Measurements from ENCODE around the gene ADAMTS19.

The ADAMTS19 gene

DNA sequence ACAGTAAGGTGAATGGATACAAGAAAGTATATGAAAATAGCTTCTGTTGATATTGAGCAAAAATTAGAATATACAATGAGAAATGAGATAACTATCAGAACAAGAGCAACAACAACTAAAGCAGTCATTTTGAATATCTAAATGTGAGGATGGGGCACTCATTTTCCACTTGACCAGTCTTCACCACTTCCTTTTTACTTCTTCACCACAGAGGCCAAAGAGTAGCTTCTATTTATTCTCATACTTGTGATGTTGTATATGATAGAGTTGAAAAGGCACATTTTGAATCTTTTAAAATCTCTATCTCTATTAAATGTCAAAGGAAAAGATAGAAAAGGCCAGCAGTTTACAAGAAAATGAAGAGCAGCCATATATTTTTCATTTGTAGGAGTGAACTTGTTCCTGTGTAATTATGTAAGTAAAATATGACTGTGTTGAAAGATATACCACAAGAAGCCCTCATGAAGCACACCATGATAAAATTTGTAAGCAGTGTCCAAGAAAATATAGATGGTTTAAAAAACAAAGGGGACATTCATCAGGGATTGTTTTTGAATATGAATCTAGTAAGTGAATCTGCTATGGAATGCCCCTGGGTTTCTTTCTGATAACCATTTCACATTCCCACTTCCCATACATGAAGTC, 39.2 kb downstream of the ADAMTS19 start:
- no peak overlapping the region for H3K27ac Mint-ChIP-seq
- H3K4me1 Mint-ChIP-seq (ENCODE audit: low read depth), result no peaks in the 10 kb centered on the region
- H3K27me3 Mint-ChIP-seq (ENCODE audit: low read depth), result no peaks in the 10 kb centered on the region
- DNase-seq (ENCODE audit: low spot score), result no peak
- H3K9me3 Mint-ChIP-seq, result no peaks in the 10 kb centered on the region
- H3K36me3 Mint-ChIP-seq (ENCODE audit: low read depth), result no peaks in the 10 kb centered on the region
- H3K4me3 Mint-ChIP-seq, result no peak overlapping the region

DNA sequence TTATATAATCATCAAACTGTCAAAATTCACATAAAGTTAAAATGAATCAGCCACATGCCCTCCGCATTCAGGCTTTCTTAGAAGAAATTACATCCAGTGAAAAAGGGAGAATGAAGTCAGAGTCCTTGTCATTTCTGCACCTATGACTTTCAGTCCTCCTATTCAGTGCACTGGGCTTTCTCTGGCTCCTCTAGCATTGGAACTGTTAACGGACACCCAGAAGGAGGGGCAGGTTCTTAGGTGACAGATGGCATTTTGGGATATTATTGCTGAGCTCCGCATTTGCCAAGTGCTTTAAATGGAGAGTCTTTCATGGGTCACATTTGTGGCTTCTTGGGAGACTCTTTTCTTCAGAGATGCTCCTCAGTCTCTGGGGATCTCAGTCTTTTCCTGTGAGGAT, 40.0 kb downstream of the ADAMTS19 start:
- H3K9me3 Mint-ChIP-seq, result no peaks in the 10 kb centered on the region
- no peaks in the 10 kb centered on the region for H3K4me1 Mint-ChIP-seq (ENCODE audit: low read depth)
- H3K27ac Mint-ChIP-seq, result no peak overlapping the region
- H3K27me3 Mint-ChIP-seq (ENCODE audit: low read depth), result no peaks in the 10 kb centered on the region
- DNase-seq (ENCODE audit: low spot score), result no peak
- H3K4me3 Mint-ChIP-seq, result no peak overlapping the region
- no peaks in the 10 kb centered on the region for H3K36me3 Mint-ChIP-seq (ENCODE audit: low read depth)

GRCh38 chr5:129506086-129506485, 46.0 kb downstream of the ADAMTS19 start:
- Mint-ChIP-seq H3K4me1 (ENCODE audit: low read depth) (no peaks in the 10 kb centered on the region), H3K27me3 (ENCODE audit: low read depth) (no peaks in the 10 kb centered on the region), H3K27ac (no peak overlapping the region), H3K36me3 (ENCODE audit: low read depth) (no peaks in the 10 kb centered on the region), H3K9me3 (no peaks in the 10 kb centered on the region), H3K4me3 (no peak overlapping the region)
- no peak for DNase-seq (ENCODE audit: low spot score)

DNA sequence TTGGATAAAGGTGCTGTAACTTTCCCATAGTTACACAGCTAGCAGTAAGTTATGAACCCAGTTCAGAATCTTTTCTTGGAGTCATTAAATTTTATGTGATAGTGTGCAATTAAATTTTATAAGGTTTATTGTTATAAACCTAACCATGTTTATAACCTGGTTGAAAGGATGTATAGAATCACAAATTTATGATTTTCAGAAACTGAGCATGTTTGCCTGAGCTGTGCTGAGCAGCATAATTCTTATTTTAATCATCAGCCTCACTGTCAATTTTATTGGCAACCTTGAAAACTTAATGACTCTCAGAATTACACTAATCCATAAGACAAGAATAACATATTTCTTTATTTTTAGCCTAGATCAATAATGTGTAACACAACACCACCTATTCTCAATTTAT, 46.9 kb downstream of the ADAMTS19 start:
- no peaks in the 10 kb centered on the region for H3K27me3 Mint-ChIP-seq (ENCODE audit: low read depth)
- no peak overlapping the region for H3K27ac Mint-ChIP-seq
- H3K4me1 Mint-ChIP-seq (ENCODE audit: low read depth), result no peaks in the 10 kb centered on the region
- no peaks in the 10 kb centered on the region for H3K9me3 Mint-ChIP-seq
- DNase-seq (ENCODE audit: low spot score), result no peak
- H3K36me3 Mint-ChIP-seq (ENCODE audit: low read depth), result no peaks in the 10 kb centered on the region
- no peak overlapping the region for H3K4me3 Mint-ChIP-seq

- H3K27me3 Mint-ChIP-seq (ENCODE audit: low read depth), result no peaks in the 10 kb centered on the region
- no peaks in the 10 kb centered on the region for H3K36me3 Mint-ChIP-seq (ENCODE audit: low read depth)
- no peaks in the 10 kb centered on the region for H3K4me1 Mint-ChIP-seq (ENCODE audit: low read depth)
- H3K9me3 Mint-ChIP-seq, result no peaks in the 10 kb centered on the region
- H3K4me3 Mint-ChIP-seq, result no peak overlapping the region
- no peak overlapping the region for H3K27ac Mint-ChIP-seq
- no peak for DNase-seq (ENCODE audit: low spot score)
Measured at GRCh38 chr5:129507527-129507926, 47.4 kb downstream of the ADAMTS19 start.

DNA sequence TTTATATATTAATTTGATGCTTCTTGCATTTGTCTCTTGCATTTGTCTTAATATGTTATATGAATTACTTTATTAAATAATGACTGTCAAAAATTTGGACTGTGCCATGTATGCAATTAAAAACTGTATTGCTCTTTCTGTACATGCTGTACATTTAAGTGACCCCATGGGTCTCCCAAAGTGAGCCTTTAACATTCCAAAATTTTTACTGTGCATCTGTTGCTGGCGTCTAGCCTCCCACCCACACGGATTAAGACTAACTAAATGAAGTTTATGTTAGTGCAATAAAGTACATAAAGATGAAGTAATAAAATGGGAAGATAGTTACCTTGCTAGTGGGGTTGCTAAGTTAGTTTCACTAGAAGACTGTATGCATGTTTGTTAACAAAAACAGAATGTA, 48.5 kb downstream of the ADAMTS19 start:
- Mint-ChIP-seq H3K27me3 (ENCODE audit: low read depth) (no peaks in the 10 kb centered on the region), H3K27ac (no peak overlapping the region), H3K4me3 (no peak overlapping the region), H3K4me1 (ENCODE audit: low read depth) (no peaks in the 10 kb centered on the region), H3K9me3 (no peaks in the 10 kb centered on the region), H3K36me3 (ENCODE audit: low read depth) (no peaks in the 10 kb centered on the region)
- no peak for DNase-seq (ENCODE audit: low spot score)

- Mint-ChIP-seq H3K36me3 (ENCODE audit: low read depth) (no peaks in the 10 kb centered on the region), H3K4me3 (no peak overlapping the region), H3K4me1 (ENCODE audit: low read depth) (no peaks in the 10 kb centered on the region), H3K27me3 (ENCODE audit: low read depth) (no peaks in the 10 kb centered on the region), H3K9me3 (no peaks in the 10 kb centered on the region), H3K27ac (no peak overlapping the region)
- no peak for DNase-seq (ENCODE audit: low spot score)
Measured at GRCh38 chr5:129509363-129509975, 49.4 kb downstream of the ADAMTS19 start.

DNA sequence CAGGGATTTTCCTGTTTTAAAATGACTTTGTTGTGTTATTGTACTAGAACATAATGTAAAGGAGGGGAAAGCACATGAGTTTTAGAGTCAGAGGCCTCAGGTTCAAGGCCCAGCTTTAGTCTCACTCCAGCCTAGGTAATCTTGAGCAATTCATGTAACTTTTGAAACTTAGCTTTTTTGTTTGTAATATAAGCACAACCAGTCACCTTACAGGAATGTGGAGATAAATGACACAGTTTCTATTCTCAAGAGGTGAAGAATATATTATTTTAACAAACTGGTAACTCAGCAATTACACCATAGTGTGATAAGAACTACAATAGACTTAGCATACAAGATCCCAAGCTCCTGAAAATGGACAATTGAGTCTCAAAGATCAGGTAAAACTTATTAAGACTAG, 51.2 kb downstream of the ADAMTS19 start:
- Mint-ChIP-seq H3K9me3 (no peaks in the 10 kb centered on the region), H3K4me1 (ENCODE audit: low read depth) (no peaks in the 10 kb centered on the region), H3K27me3 (ENCODE audit: low read depth) (no peaks in the 10 kb centered on the region), H3K27ac (no peak overlapping the region), H3K4me3 (no peak overlapping the region), H3K36me3 (ENCODE audit: low read depth) (no peaks in the 10 kb centered on the region)
- no peak for DNase-seq (ENCODE audit: low spot score)

- Mint-ChIP-seq H3K4me3 (no peak overlapping the region), H3K4me1 (ENCODE audit: low read depth) (no peaks in the 10 kb centered on the region), H3K36me3 (ENCODE audit: low read depth) (no peaks in the 10 kb centered on the region), H3K27ac (no peak overlapping the region), H3K27me3 (ENCODE audit: low read depth) (no peaks in the 10 kb centered on the region), H3K9me3 (peaks cover 4% of the 10 kb centered on the region)
- DNase-seq (ENCODE audit: low spot score), result no peak
Measured at GRCh38 chr5:129541051-129541450, 81.0 kb downstream of the ADAMTS19 start.

DNA sequence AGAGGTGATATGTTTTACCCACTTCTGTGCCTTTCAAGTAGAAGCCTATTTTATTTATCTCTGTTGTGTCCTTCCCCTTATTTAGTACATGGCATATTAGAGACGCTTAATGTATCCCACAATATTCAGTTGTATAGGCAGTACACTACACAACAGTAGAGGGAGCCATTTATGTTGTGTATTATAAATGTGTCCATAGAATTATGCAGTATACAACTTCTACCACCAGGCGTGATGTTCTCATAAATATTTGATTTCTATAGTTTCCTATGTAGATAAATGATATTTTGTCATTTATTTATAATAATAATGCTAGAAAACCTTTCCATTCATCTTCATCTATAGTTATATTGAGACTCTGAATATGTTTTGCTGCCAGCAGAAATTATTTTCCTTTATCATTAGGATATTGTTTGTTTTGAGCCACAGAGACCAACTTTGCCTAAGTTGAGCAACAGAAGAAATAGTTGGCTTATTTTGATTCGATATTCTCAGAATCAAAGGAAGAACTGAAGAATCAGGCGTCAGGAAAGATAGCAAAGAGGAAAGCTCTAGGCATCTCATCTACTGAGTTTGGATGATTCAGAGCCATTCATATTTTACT, 81.7 kb downstream of the ADAMTS19 start:
- no peak overlapping the region for H3K27ac Mint-ChIP-seq
- no peaks in the 10 kb centered on the region for H3K27me3 Mint-ChIP-seq (ENCODE audit: low read depth)
- no peaks in the 10 kb centered on the region for H3K36me3 Mint-ChIP-seq (ENCODE audit: low read depth)
- H3K4me3 Mint-ChIP-seq, result no peak overlapping the region
- DNase-seq (ENCODE audit: low spot score), result no peak
- no peaks in the 10 kb centered on the region for H3K4me1 Mint-ChIP-seq (ENCODE audit: low read depth)
- H3K9me3 Mint-ChIP-seq, result peaks cover 4% of the 10 kb centered on the region

DNA sequence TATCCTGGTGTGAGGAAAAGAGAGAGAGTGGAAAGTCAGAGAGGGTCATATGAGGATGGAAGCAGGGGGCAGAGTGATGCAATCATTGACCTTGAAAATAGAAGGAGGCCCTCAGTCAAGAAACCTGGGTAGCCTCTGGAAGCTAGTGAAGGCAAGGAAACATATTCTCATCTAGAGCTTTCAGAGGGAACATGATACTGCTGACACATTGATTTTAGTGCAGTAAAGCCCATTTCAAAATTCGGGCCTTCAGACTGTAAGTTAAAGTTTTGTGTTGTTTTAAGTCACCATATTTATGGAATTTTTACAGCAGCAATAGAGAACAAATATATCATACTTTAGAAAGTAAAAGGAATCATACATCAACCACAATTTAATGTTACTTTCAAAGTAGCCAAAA, 87.0 kb downstream of the ADAMTS19 start:
- no peaks in the 10 kb centered on the region for H3K27me3 Mint-ChIP-seq (ENCODE audit: low read depth)
- H3K27ac Mint-ChIP-seq, result no peak overlapping the region
- H3K4me3 Mint-ChIP-seq, result no peak overlapping the region
- no peak for DNase-seq (ENCODE audit: low spot score)
- H3K4me1 Mint-ChIP-seq (ENCODE audit: low read depth), result no peaks in the 10 kb centered on the region
- H3K36me3 Mint-ChIP-seq (ENCODE audit: low read depth), result no peaks in the 10 kb centered on the region
- peaks cover 8% of the 10 kb centered on the region for H3K9me3 Mint-ChIP-seq

- no peak overlapping the region for H3K4me3 Mint-ChIP-seq
- no peaks in the 10 kb centered on the region for H3K4me1 Mint-ChIP-seq (ENCODE audit: low read depth)
- no peaks in the 10 kb centered on the region for H3K9me3 Mint-ChIP-seq
- no peak for DNase-seq (ENCODE audit: low spot score)
- H3K36me3 Mint-ChIP-seq (ENCODE audit: low read depth), result no peaks in the 10 kb centered on the region
- no peak overlapping the region for H3K27ac Mint-ChIP-seq
- H3K27me3 Mint-ChIP-seq (ENCODE audit: low read depth), result no peaks in the 10 kb centered on the region
Measured at GRCh38 chr5:129554134-129554904, 94.2 kb downstream of the ADAMTS19 start.

GRCh38 chr5:129563585-129563984, 103.5 kb downstream of the ADAMTS19 start:
- no peak overlapping the region for H3K27ac Mint-ChIP-seq
- no peak for DNase-seq (ENCODE audit: low spot score)
- H3K27me3 Mint-ChIP-seq (ENCODE audit: low read depth), result no peaks in the 10 kb centered on the region
- no peak overlapping the region for H3K4me3 Mint-ChIP-seq
- no peaks in the 10 kb centered on the region for H3K4me1 Mint-ChIP-seq (ENCODE audit: low read depth)
- no peaks in the 10 kb centered on the region for H3K9me3 Mint-ChIP-seq
- H3K36me3 Mint-ChIP-seq (ENCODE audit: low read depth), result no peaks in the 10 kb centered on the region

GRCh38 chr5:129569295-129569694, 109.2 kb downstream of the ADAMTS19 start:
- no peak overlapping the region for H3K27ac Mint-ChIP-seq
- no peak for DNase-seq (ENCODE audit: low spot score)
- no peaks in the 10 kb centered on the region for H3K4me1 Mint-ChIP-seq (ENCODE audit: low read depth)
- H3K9me3 Mint-ChIP-seq, result no peaks in the 10 kb centered on the region
- no peaks in the 10 kb centered on the region for H3K27me3 Mint-ChIP-seq (ENCODE audit: low read depth)
- H3K36me3 Mint-ChIP-seq (ENCODE audit: low read depth), result no peaks in the 10 kb centered on the region
- H3K4me3 Mint-ChIP-seq, result no peak overlapping the region

All from T-helper 2 cell treated with Interferon-gamma antibody and Interleukin-4, amounts not matched to agents 5 μg/mL and 100 μg/mL, for 36 hours (primary cell).